Breast epithelium (tissue), 3 donors: ENCODE results near the gene SPP2.

Source experiments
- POLR2A ChIP-seq: fragments of 450-650 bp; IDR thresholded peaks from one replicate; pipeline ENCODE4 v1.6.1; 2016; ENCODE audit warnings: antibody characterized with exemption, mild to moderate bottlenecking, moderate library complexity
- TF ChIP-seq, protein P1 (sequence below), 3 donors: fragments of 450-650 bp; IDR thresholded peaks; one replicate each; pipeline ENCODE4 v1.5.1; 2016 to 2017; ENCODE audit warnings: antibody characterized with exemption in 3 of 3, mild to moderate bottlenecking in 3 of 3, moderate library complexity in 3 of 3

DNA sequence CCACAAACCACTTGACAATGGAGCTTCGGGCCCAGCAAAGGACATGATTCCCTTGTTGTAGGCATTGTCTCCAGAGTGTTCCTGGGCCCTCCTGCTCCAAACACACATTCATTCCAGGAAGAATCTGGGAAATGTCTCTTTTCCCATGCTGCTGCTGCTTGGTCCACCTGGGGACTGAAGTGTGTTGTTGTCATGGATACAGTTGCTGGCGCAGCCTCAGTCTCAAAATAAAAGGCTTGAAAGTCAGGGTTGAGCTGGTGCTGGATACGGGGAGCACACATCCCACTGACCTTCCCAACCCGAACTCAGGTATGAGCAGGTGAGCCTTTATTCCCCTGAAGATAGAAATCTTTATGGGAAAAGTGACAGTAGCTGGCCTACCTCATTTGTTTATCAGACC is 30.6 kb upstream of the SPP2 start:
- TF ChIP-seq, protein P1, sequence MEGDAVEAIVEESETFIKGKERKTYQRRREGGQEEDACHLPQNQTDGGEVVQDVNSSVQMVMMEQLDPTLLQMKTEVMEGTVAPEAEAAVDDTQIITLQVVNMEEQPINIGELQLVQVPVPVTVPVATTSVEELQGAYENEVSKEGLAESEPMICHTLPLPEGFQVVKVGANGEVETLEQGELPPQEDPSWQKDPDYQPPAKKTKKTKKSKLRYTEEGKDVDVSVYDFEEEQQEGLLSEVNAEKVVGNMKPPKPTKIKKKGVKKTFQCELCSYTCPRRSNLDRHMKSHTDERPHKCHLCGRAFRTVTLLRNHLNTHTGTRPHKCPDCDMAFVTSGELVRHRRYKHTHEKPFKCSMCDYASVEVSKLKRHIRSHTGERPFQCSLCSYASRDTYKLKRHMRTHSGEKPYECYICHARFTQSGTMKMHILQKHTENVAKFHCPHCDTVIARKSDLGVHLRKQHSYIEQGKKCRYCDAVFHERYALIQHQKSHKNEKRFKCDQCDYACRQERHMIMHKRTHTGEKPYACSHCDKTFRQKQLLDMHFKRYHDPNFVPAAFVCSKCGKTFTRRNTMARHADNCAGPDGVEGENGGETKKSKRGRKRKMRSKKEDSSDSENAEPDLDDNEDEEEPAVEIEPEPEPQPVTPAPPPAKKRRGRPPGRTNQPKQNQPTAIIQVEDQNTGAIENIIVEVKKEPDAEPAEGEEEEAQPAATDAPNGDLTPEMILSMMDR (IDR thresholded peaks at IDR 0.05), result no peak
- TF ChIP-seq POLR2A, result no peak
